H1 (cell line): ENCODE measurements around the gene PACSIN2. TPM values are rescaled to one million over a fixed set of nuclear protein-coding genes. Genes with fewer than 3 reads are reported as not detected.

Experiments
- CTCF ChIA-PET: fragments of 300-600 bp; sonication (Branson Sonifier 250); formaldehyde crosslinking; loops from one replicate; lab custom pipeline; 2021; ENCODE audit not compliant: partially characterized antibody; lab: Charles Lee
- POLR2A ChIA-PET: fragments of 300-600 bp; sonication (Branson Sonifier 250); formaldehyde crosslinking; loops from one replicate; lab custom pipeline; 2021; ENCODE audit warnings: inconsistent platforms; ENCODE audit not compliant: partially characterized antibody; lab: Charles Lee
- DNase-seq, 2 experiments: peaks; one replicate each; pipeline versions ENCODE4 v3.0.0 to v3.0.0-alpha.2; 2010 to 2022; ENCODE audit warnings: low spot score in 2 of 2, low read depth in 1 of 2, mixed read lengths in 1 of 2
- FAIRE-seq: peaks from 2 replicates; lab custom pipeline; 2011; peaks lifted over from hg19 to GRCh38; lab: Jason Lieb, UNC
- H2AFZ ChIP-seq: 2 replicates; pipeline ENCODE4 v1.8.1; 2012; ENCODE audit warnings: low read length, inconsistent platforms
- H2AK5ac ChIP-seq: 2 replicates; pipeline ENCODE4 v1.6.1; 2013; ENCODE audit warnings: low read depth, low read length
- H2BK120ac ChIP-seq: replicated peaks from 2 replicates; pipeline ENCODE3; 2013; ENCODE audit warnings: low read depth, low read length, inconsistent platforms
- H2BK12ac ChIP-seq: 2 replicates; pipeline ENCODE4 v1.6.1; 2013; ENCODE audit warnings: low read depth, low read length
- H2BK15ac ChIP-seq: 2 replicates; pipeline ENCODE4 v1.6.1; 2013; ENCODE audit warnings: low read length
- H2BK20ac ChIP-seq: 2 replicates; pipeline ENCODE4 v1.6.1; 2013; ENCODE audit warnings: low read length
- H2BK5ac ChIP-seq: 2 replicates; pipeline ENCODE4 v1.6.1; 2013; ENCODE audit warnings: low read depth, low read length
- H3K14ac ChIP-seq: 2 replicates; pipeline ENCODE4 v1.6.1; 2013; ENCODE audit warnings: inconsistent platforms; ENCODE audit not compliant: insufficient read length
- H3K18ac ChIP-seq: 2 replicates; pipeline ENCODE4 v1.6.1; 2013; ENCODE audit warnings: low read length; ENCODE audit errors: extremely low read depth
- H3K23ac ChIP-seq: 2 replicates; pipeline ENCODE4 v1.6.1; 2013; ENCODE audit warnings: inconsistent platforms; ENCODE audit not compliant: insufficient read length
- H3K23me2 ChIP-seq: 2 replicates; pipeline ENCODE4 v1.6.1; 2013; ENCODE audit warnings: low read depth, low read length
- H3K27ac ChIP-seq: 2 replicates; pipeline ENCODE4 v1.6.1; 2011; ENCODE audit warnings: low read depth, low read length, inconsistent platforms
- H3K27me3 ChIP-seq, 4 experiments: replicated peaks in 1 of 4; 1 replicate in 1 of 4; 2 replicates in 3 of 4; pipeline versions ENCODE4 v1.6.1 to v1.8.1; 2011 to 2013; ENCODE audit warnings: low read length in 3 of 4, mild to moderate bottlenecking in 3 of 4, inconsistent platforms in 2 of 4, mixed read lengths in 2 of 4, moderate library complexity in 1 of 4; ENCODE audit not compliant: control insufficient read depth in 3 of 4, insufficient read depth in 3 of 4; ENCODE audit errors: extremely low read depth in 1 of 4
- H3K36me3 ChIP-seq, 4 experiments: 2 replicates each; pipeline versions ENCODE4 v1.6.1 to v1.8.1; 2011 to 2013; ENCODE audit warnings: mild to moderate bottlenecking in 4 of 4, low read length in 3 of 4, moderate library complexity in 2 of 4, control low read depth in 1 of 4, inconsistent platforms in 1 of 4; ENCODE audit not compliant: insufficient read depth in 4 of 4, control insufficient read depth in 2 of 4
- H3K4ac ChIP-seq: replicated peaks from 2 replicates; pipeline ENCODE3; 2013; ENCODE audit warnings: low read length, low read depth, mixed read lengths, inconsistent platforms; ENCODE audit not compliant: insufficient read length
- H3K4me1 ChIP-seq, 4 experiments: replicated peaks in 1 of 4; 1 replicate in 1 of 4; 2 replicates in 3 of 4; pipeline versions ENCODE4 v1.6.1 to v1.8.1; 2011 to 2013; ENCODE audit warnings: low read length in 3 of 4, inconsistent platforms in 2 of 4, mixed read lengths in 1 of 4; ENCODE audit not compliant: insufficient read depth in 4 of 4, control insufficient read depth in 3 of 4
- H3K4me2 ChIP-seq, 2 experiments: 2 replicates each; pipeline versions ENCODE4 v1.6.1 to v1.8.1; 2011 to 2013; ENCODE audit warnings: low read depth in 2 of 2, low read length in 2 of 2, control low read depth in 1 of 2, inconsistent platforms in 1 of 2, mild to moderate bottlenecking in 1 of 2; ENCODE audit not compliant: insufficient read depth in 1 of 2
- H3K4me3 ChIP-seq, 4 experiments: fragments of 200-600, 300-600 bp in 1 of 4; sonication (generic), shearing (Covaris generic), sonication (Bioruptor Twin) in 1 of 4; 2 replicates each; pipeline versions ENCODE4 v1.5.1 to v1.8.1; 2011 to 2016; ENCODE audit warnings: low read length in 4 of 4, low read depth in 3 of 4, control low read depth in 2 of 4, inconsistent platforms in 2 of 4, mild to moderate bottlenecking in 2 of 4, mixed read lengths in 1 of 4, moderate library complexity in 1 of 4; ENCODE audit not compliant: insufficient read depth in 2 of 4; ENCODE audit errors: extremely low read depth in 1 of 4
- H3K56ac ChIP-seq: replicated peaks from 2 replicates; pipeline ENCODE3; 2013; ENCODE audit warnings: low read depth, mild to moderate bottlenecking, mixed read lengths, low read length, inconsistent platforms; ENCODE audit not compliant: insufficient read length
- H3K79me1 ChIP-seq: 2 replicates; pipeline ENCODE4 v1.6.1; 2013; ENCODE audit warnings: low read depth, low read length, control low read depth
- H3K79me2 ChIP-seq, 2 experiments: 2 replicates each; pipeline versions ENCODE4 v1.6.1 to v1.8.1; 2012 to 2013; ENCODE audit warnings: low read length in 2 of 2, mild to moderate bottlenecking in 2 of 2, inconsistent platforms in 1 of 2; ENCODE audit not compliant: insufficient read depth in 2 of 2, control insufficient read depth in 1 of 2
- H3K9ac ChIP-seq, 4 experiments: replicated peaks in 1 of 4; 1 replicate in 1 of 4; 2 replicates in 3 of 4; pipeline versions ENCODE4 v1.6.1 to v1.8.1; 2011 to 2013; ENCODE audit warnings: low read depth in 3 of 4, low read length in 3 of 4, control low read depth in 2 of 4, mild to moderate bottlenecking in 2 of 4, moderate library complexity in 2 of 4, inconsistent platforms in 1 of 4; ENCODE audit errors: extremely low read depth in 1 of 4
- H3K9me3 ChIP-seq, 2 experiments: 2 replicates each; pipeline versions ENCODE4 v1.6.1 to v1.8.1; 2012 to 2013; ENCODE audit warnings: mild to moderate bottlenecking in 2 of 2, moderate library complexity in 2 of 2, control low read depth in 1 of 2, inconsistent platforms in 1 of 2, low read depth in 1 of 2, low read length in 1 of 2, mixed read lengths in 1 of 2; ENCODE audit not compliant: insufficient read depth in 2 of 2
- H4K20me1 ChIP-seq, 2 experiments: replicated peaks in 1 of 2; 2 replicates each; pipeline versions ENCODE3 to v1.8.1; 2011 to 2013; ENCODE audit warnings: inconsistent platforms in 2 of 2, low read length in 2 of 2, mild to moderate bottlenecking in 1 of 2; ENCODE audit not compliant: insufficient read depth in 2 of 2, control insufficient read depth in 1 of 2
- H4K5ac ChIP-seq: 2 replicates; pipeline ENCODE4 v1.6.1; 2013; ENCODE audit warnings: low read length, low read depth, mixed read lengths, inconsistent platforms; ENCODE audit not compliant: insufficient read length
- H4K8ac ChIP-seq: 2 replicates; pipeline ENCODE4 v1.8.0; 2013; ENCODE audit warnings: mild to moderate bottlenecking, moderate library complexity, low read length, inconsistent platforms; ENCODE audit not compliant: insufficient read depth; ENCODE audit errors: extremely low read depth
- H4K91ac ChIP-seq: replicated peaks from 2 replicates; pipeline ENCODE3; 2013; ENCODE audit warnings: low read length, mixed read lengths, inconsistent platforms; ENCODE audit not compliant: insufficient read length
- EGR1 ChIP-seq: IDR thresholded peaks from 2 replicates; pipeline ENCODE4 v1.6.1; 2011; ENCODE audit warnings: low read depth, low read length, borderline replicate concordance
- JUN ChIP-seq: IDR thresholded peaks from 2 replicates; pipeline ENCODE4 v1.6.1; 2011; ENCODE audit warnings: low read depth, mild to moderate bottlenecking, improper control_type of control experiment, low read length
- JUND ChIP-seq: IDR thresholded peaks from 2 replicates; pipeline ENCODE4 v1.6.1; 2011; ENCODE audit warnings: mild to moderate bottlenecking, improper control_type of control experiment, low read length
- RBBP5 ChIP-seq: IDR thresholded peaks from 2 replicates; pipeline ENCODE4 v1.7.1; 2012; ENCODE audit warnings: low read depth, mild to moderate bottlenecking, inconsistent platforms, low read length, moderate library complexity, borderline replicate concordance
- YY1 ChIP-seq: IDR thresholded peaks from 2 replicates; pipeline ENCODE4 v1.6.1; 2011; ENCODE audit warnings: low read depth, mild to moderate bottlenecking, low read length
- WGBS, 2 experiments: shearing (Covaris generic) in 1 of 2; methylation state at CpG; one replicate each; pipeline versions ENCODE4 v1.1.6 to v1.1.7; 2013 to 2015; ENCODE audit warnings: low lambda C conversion rate in 2 of 2, mixed read lengths in 2 of 2, inconsistent platforms in 1 of 2, low coverage in 1 of 2, missing lambda C conversion rate in 1 of 2; ENCODE audit not compliant: insufficient replicate concordance in 2 of 2, insufficient coverage in 1 of 2, insufficient read length in 1 of 2; ENCODE audit errors: extremely low coverage in 1 of 2, missing lambda C conversion rate in 1 of 2; 5-methylcytosine and 5-hydroxymethylcytosine counted together
- polyA plus RNA-seq, 7 experiments: library from polyadenylated mRNA; depleted of rRNA in 3 of 7; stranded (reverse) in 5 of 7; unstranded in 2 of 7; fragments of >200 nt in 5 of 7; fragments of 200-250 nt in 2 of 7; gene quantifications; 1 replicate in 5 of 7; 2 replicates in 1 of 7; 4 replicates in 1 of 7; pipeline versions ENCODE4 v1.2.1 to v1.2.3, GENCODE V29; 2011 to 2013; ENCODE audit warnings: missing spikeins in 2 of 7, mixed read lengths in 2 of 7
- total RNA-seq: library from RNA; stranded (reverse); fragmentation: NEBNext Ultra II Directional; extraction: Animal tissue kit (Norgen Biotek cat#: 25700); gene quantifications from 2 replicates; pipeline ENCODE4 v1.2.1, GENCODE V29; 2021

The PACSIN2 gene
- total and polyA plus RNA-seq, 2 of the 8 experiments (the other 6 are each of a cell fraction or from before 2014, with no cell fraction given), result 44.8 to 64.2 TPM

DNA sequence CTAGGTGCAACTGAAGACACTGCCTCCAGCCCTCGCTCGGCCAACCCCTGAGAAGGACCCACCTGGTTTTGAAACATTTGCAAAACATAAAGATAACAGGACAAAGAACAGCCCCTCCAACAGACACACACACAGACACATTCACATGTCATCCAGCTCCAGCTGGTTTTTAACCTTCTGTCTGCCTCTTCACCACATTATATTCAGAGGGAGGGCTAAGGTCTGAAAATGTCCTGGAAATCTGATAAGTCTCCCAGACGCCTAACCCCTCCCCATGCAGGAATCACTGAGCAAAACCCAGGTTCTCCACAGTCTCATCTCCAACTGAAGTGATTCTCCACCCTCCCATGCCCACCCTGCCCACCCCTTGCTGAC, 29.4 kb downstream of the PACSIN2 start:
- Histone ChIP-seq H4K91ac (no peak overlapping the region), H3K23me2 (no peaks in the 10 kb centered on the region), H3K79me1 (peaks cover 2% of the 10 kb centered on the region), H2BK20ac (no peak overlapping the region), H2BK5ac (0 out of 2 replicates have a peak overlapping the region, but pooled peaks have one; percentile 1), H3K4ac (no peak overlapping the region), H3K27me3 (no peaks in the 10 kb centered on the region), H3K23ac (no peak overlapping the region), H3K4me2 (peak overlapping the region in 1 of 2 experiments; percentile 27; a peak in 1 of 4 replicates), H2AK5ac (no peak overlapping the region), H3K18ac (no peak overlapping the region), H3K4me1 (peaks cover 2 to 21% (median 9%) of the 10 kb centered on the region in 4 experiments; a peak in 6 of 7 replicates), H3K14ac (no peak overlapping the region), H4K20me1 (peaks cover 4 to 15% of the 10 kb centered on the region in 2 experiments), H3K36me3 (no peaks in the 10 kb centered on the region), H2BK120ac (no peak overlapping the region), H3K4me3 (no peak overlapping the region), H3K9ac (no peak overlapping the region), H3K79me2 (peaks cover 8 to 63% of the 10 kb centered on the region in 2 experiments), H3K56ac (no peak overlapping the region), H4K5ac (no peak overlapping the region), H4K8ac (no peak overlapping the region), H3K27ac (no peak overlapping the region), H3K9me3 (no peaks in the 10 kb centered on the region), H2BK15ac (no peak overlapping the region), H2BK12ac (no peak overlapping the region), H2AFZ (no peak overlapping the region)
- ChIA-PET POLR2A (interaction anchor here (2.9 kb wide), 1 partner anchor 29 kb away, joined by 13 read pairs; the partner anchor contains the start of gene PACSIN2), CTCF (no interaction called here)
- TF ChIP-seq JUN (no peak), JUND (no peak), RBBP5 (no peak), YY1 (no peak), EGR1 (no peak)
- 79% methylated on average over 3 of the region's 3 CpGs; no CpG with 5 or more reads in 1 of the 2 experiments for WGBS, 2 experiments
- FAIRE-seq (no peak), DNase-seq (no peak)
